Activated B cell treated with CpG ODN at 0.5 μM for 24 hours (primary cell): ENCODE data around the gene HOXD3. TPM values are rescaled to one million over a fixed set of nuclear protein-coding genes. Genes with fewer than 3 reads are reported as not detected.

Source experiments
- ATAC-seq: fragments of 200-7000 bp; cut with Tn5 transposase; one replicate; pipeline ENCODE4 v1.10.0; 2021; ENCODE audit warnings: low read depth, mild to moderate bottlenecking, moderate library complexity
- CTCF ChIA-PET: fragments of 350-600 bp; sonication (Branson Sonifier 250); formaldehyde crosslinking; loops from one replicate; lab custom pipeline; 2021; ENCODE audit warnings: antibody characterized with exemption; lab: Charles Lee
- POLR2A ChIA-PET: fragments of 350-600 bp; sonication (Branson Sonifier 250); formaldehyde crosslinking; loops from one replicate; lab custom pipeline; 2021; ENCODE audit warnings: antibody characterized with exemption; lab: Charles Lee
- DNase-seq: peaks from one replicate; pipeline ENCODE4 v3.0.0; 2022
- H3K27ac Mint-ChIP-seq: one replicate; pipeline ENCODE4 v1.8.0; 2020; ENCODE audit warnings: mixed read lengths
- H3K27me3 Mint-ChIP-seq: one replicate; pipeline ENCODE4 v1.8.0; 2021; ENCODE audit warnings: mixed read lengths
- H3K36me3 Mint-ChIP-seq: one replicate; pipeline ENCODE4 v1.8.0; 2021; ENCODE audit warnings: low read depth, mixed read lengths
- H3K4me1 Mint-ChIP-seq: one replicate; pipeline ENCODE4 v1.8.0; 2021; ENCODE audit warnings: mixed read lengths
- H3K4me3 Mint-ChIP-seq: one replicate; pipeline ENCODE4 v1.8.0; 2020; ENCODE audit warnings: mild to moderate bottlenecking, mixed read lengths
- H3K9me3 Mint-ChIP-seq: one replicate; pipeline ENCODE4 v1.8.0; 2020; ENCODE audit warnings: mixed read lengths
- CTCF ChIP-seq: fragments of 200-600 bp; IDR thresholded peaks from one replicate; pipeline ENCODE4 v1.8.0; 2022; ENCODE audit warnings: antibody characterized with exemption, mild to moderate bottlenecking
- intact Hi-C: fragments of 100-400 bp; cut with micrococcal nuclease; formaldehyde crosslinking; loops from one replicate; pipeline ENCODE4 v1.15.1; 2024
- total RNA-seq: library from RNA; stranded (reverse); gene quantifications from 2 replicates; pipeline ENCODE4 v1.2.3, GENCODE V29; 2022

HOXD3 gene
- total RNA-seq, 1 donor from 2014 or later = not detected

DNA sequence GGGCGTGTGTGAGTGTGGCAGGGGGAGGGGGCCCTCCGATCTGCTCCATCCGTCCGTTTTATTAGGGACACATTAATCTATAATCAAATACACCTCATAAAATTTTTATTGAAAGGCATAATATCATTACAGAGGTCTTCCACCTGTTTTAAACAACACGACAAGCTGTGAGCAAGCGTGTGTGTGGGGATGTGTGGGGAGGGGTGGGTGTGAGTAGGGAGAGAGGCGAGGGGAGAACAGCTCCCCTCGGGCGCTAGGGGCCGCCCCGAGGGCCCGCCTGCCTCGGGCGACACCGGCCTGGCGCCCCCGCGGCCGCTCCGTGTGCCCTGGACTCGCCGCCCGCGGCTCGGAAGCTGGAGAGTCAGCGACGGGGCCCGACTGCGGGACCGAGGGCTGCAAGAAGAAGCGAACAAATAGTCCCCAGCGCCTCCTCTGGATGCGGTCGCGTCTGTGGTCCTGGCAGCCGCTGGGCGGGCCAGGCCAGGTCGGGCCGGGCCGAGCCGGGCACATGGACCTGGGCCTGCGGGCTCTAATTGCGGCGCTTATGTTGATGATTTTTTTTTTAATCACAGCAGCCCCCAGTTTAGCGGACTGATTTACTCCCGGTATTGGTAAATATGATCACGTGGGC lies 34.9 kb upstream of the HOXD3 start:
- CTCF ChIA-PET = interaction anchor here (0.7 to 1.2 kb wide), 2 partner anchors 427 to 432 kb away, joined by 3 read pairs; no protein-coding TSS in a partner anchor
- H3K4me3 Mint-ChIP-seq = peak overlapping the region; percentile 59
- H3K36me3 Mint-ChIP-seq = no peaks in the 10 kb centered on the region
- ATAC-seq (no peak), DNase-seq (no peak)
- intact Hi-C loops = no loop called here
- H3K27ac Mint-ChIP-seq = no peak overlapping the region
- peaks cover 12% of the 10 kb centered on the region for H3K4me1 Mint-ChIP-seq
- peaks cover 67% of the 10 kb centered on the region for H3K27me3 Mint-ChIP-seq
- no peaks in the 10 kb centered on the region for H3K9me3 Mint-ChIP-seq
- no peak for TF ChIP-seq CTCF
- POLR2A ChIA-PET = no interaction called here

GRCh38 chr2:176122683-176123410 lies 34.3 kb upstream of the HOXD3 start, which contains the start of gene HOXD9:
Gene HOXD9, plus strand, starts transcription at chr2:176122719. Its CDS starts 50 bp downstream, at chr2:176122769.
- H3K27ac Mint-ChIP-seq = no peak within 1 kb of the TSS
- H3K36me3 Mint-ChIP-seq = no peaks in the 10 kb centered on the region
- peaks cover 66% of the 10 kb centered on the region for H3K27me3 Mint-ChIP-seq
- no peak for DNase-seq
- intact Hi-C loops = no loop called here
- no peaks in the 10 kb centered on the region for H3K9me3 Mint-ChIP-seq
- CTCF ChIA-PET = no interaction called here
- no peak for ATAC-seq
- H3K4me3 Mint-ChIP-seq = peak within 1 kb of the TSS; percentile 59
- peaks cover 12% of the 10 kb centered on the region for H3K4me1 Mint-ChIP-seq
- no peak for TF ChIP-seq CTCF
- POLR2A ChIA-PET = no interaction called here

DNA sequence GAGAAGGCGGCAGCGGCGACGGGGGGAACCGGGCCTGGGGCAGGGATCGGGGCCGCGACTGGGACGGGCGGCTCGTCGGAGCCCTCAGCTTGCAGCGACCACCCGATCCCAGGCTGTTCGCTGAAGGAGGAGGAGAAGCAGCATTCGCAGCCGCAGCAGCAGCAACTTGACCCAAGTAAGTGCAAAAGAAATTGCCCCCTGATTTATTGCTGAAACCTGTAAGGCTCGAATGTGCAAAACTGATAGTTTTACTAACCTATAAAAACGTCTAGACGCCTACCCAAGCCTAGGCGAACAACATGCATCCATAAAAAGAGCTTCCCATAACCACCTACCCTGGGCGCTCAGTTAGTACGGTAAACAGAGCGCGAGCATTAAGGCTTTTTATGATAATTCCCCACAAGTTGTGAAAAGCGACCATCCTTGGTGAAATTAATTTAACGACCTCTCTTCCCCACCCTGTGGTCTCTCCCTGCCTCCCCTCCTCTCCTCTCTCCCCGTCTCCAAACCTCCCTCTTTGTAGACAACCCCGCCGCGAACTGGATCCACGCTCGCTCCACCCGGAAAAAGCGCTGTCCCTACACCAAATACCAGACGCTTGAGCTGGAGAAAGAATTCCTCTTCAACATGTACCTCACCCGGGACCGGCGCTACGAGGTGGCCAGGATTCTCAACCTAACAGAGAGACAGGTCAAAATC lies 33.5 kb upstream of the HOXD3 start:
- no peaks in the 10 kb centered on the region for H3K9me3 Mint-ChIP-seq
- no peak for TF ChIP-seq CTCF
- peaks cover 18% of the 10 kb centered on the region for H3K4me1 Mint-ChIP-seq
- DNase-seq (no peak), ATAC-seq (no peak)
- H3K27ac Mint-ChIP-seq = no peak overlapping the region
- H3K27me3 Mint-ChIP-seq = peaks cover 67% of the 10 kb centered on the region
- POLR2A ChIA-PET = no interaction called here
- H3K4me3 Mint-ChIP-seq = no peak overlapping the region
- H3K36me3 Mint-ChIP-seq = no peaks in the 10 kb centered on the region
- intact Hi-C loops = no loop called here
- CTCF ChIA-PET = interaction anchor here (0.7 kb wide), 1 partner anchor 528 kb away, joined by 3 read pairs; no protein-coding TSS in a partner anchor

DNA sequence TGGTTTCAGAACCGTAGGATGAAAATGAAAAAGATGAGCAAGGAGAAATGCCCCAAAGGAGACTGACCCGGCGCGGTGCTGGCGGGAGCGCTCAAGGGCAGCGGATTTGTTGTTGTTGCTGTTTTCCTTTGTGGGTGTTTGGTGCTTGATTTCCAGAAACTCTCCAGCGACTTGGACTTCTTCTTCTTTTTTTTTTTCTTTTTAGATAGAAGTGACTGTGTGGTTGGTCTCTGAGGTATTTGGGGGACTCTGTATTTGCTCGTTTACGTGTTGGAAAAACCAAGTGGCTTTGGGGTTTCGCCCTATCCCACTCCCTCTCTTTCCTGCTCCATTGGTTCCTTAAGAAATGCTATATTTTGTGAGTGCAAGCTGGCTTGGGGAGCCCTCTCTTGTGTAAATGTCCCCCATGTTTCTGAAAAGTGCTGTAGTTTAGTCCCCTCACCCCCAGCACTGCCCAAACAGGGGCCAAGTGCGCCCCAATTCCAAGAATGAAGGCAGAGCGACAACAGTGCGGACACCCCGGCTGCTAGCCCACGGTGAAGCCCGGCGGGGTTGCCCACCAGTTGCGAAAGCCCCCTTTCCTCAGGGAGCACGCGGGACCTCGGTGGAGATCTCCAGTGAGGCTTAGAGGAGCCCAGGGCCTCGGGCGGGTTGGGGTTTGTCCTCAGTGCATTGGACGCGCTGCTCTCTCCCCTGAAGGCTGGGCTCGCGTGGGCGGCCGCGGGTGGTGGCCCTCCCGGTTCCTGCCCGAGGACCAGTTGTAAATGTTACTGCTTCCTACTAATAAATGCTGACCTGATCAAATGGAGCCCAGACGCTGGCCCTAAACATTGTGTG lies 32.8 kb upstream of the HOXD3 start:
- Mint-ChIP-seq H3K27me3 (peaks cover 68% of the 10 kb centered on the region), H3K4me3 (no peak overlapping the region), H3K36me3 (no peaks in the 10 kb centered on the region), H3K4me1 (peaks cover 22% of the 10 kb centered on the region), H3K27ac (no peak overlapping the region), H3K9me3 (no peaks in the 10 kb centered on the region)
- POLR2A ChIA-PET = no interaction called here
- no peak for TF ChIP-seq CTCF
- CTCF ChIA-PET = interaction anchor here (0.7 to 4.7 kb wide), 4 partner anchors 513 to 1024 kb away, joined by 3 to 94 read pairs (median 27); no protein-coding TSS in a partner anchor
- ATAC-seq (no peak), DNase-seq (no peak)
- intact Hi-C loops = no loop called here
